ENCODE results near the gene ABTB2. TPM values are rescaled to one million over a fixed set of nuclear protein-coding genes. Genes with fewer than 3 reads are reported as not detected.

ABTB2 gene
- polyA plus RNA-seq, 1 of the 3 experiments (the other 2 are of a cell fraction): 7.8 TPM

DNA sequence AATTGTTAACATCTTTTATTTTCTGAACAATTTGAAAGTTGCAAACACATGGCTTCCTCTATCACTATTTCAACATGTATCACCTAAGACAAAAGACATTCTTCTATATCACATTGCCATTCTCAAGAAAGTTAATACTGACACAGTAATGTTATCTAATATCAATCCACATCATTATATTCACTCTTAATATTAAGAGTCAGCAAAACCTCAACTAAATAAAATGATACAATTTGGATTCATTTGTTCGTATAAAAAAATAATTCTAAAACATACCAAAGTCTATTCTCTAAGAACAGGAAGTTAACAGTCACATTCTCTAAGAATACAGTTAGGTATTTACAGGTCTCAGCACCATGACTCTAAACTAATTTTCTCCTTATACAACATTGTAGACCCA, 52.0 kb downstream of the ABTB2 start:
- 84% methylated on average over 1 of the region's 1 CpG for WGBS (ENCODE audit: low lambda C conversion rate)
- Histone ChIP-seq H3K27ac (ENCODE audit: low read depth in 2 of 2, low read length in 1 of 2) (no peak overlapping the region), H3K36me3 (replicated peaks in 1 of 2; ENCODE audit: control insufficient read depth in 1 of 2, insufficient read depth in 2 of 2, low read length in 1 of 2) (no peaks in the 10 kb centered on the region), H3K4me2 (no peak overlapping the region), H3K9ac (no peak overlapping the region), H4K20me1 (ENCODE audit: insufficient read depth) (no peaks in the 10 kb centered on the region), H3K4me3 (ENCODE audit: low read depth in 2 of 2, low read length in 1 of 2) (no peak overlapping the region), H3K9me2 (no peaks in the 10 kb centered on the region), H2AFZ (ENCODE audit: low read depth) (no peak overlapping the region), H3K4me1 (ENCODE audit: control insufficient read depth in 1 of 2, insufficient read depth in 2 of 2, low read depth in 1 of 2, low read length in 1 of 2) (peaks cover 26 to 40% of the 10 kb centered on the region in 2 experiments), H3K79me2 (ENCODE audit: insufficient read depth) (no peaks in the 10 kb centered on the region), H3F3A (replicated peaks; ENCODE audit: insufficient read depth) (peaks cover 22% of the 10 kb centered on the region), H3K27me3 (ENCODE audit: insufficient read depth) (no peaks in the 10 kb centered on the region), H3K9me3 (no peaks in the 10 kb centered on the region)
- POLR2A ChIA-PET: no interaction called here
- CTCF ChIA-PET: no interaction called here
- DNase-seq: no peak
- TF ChIP-seq, protein P1, sequence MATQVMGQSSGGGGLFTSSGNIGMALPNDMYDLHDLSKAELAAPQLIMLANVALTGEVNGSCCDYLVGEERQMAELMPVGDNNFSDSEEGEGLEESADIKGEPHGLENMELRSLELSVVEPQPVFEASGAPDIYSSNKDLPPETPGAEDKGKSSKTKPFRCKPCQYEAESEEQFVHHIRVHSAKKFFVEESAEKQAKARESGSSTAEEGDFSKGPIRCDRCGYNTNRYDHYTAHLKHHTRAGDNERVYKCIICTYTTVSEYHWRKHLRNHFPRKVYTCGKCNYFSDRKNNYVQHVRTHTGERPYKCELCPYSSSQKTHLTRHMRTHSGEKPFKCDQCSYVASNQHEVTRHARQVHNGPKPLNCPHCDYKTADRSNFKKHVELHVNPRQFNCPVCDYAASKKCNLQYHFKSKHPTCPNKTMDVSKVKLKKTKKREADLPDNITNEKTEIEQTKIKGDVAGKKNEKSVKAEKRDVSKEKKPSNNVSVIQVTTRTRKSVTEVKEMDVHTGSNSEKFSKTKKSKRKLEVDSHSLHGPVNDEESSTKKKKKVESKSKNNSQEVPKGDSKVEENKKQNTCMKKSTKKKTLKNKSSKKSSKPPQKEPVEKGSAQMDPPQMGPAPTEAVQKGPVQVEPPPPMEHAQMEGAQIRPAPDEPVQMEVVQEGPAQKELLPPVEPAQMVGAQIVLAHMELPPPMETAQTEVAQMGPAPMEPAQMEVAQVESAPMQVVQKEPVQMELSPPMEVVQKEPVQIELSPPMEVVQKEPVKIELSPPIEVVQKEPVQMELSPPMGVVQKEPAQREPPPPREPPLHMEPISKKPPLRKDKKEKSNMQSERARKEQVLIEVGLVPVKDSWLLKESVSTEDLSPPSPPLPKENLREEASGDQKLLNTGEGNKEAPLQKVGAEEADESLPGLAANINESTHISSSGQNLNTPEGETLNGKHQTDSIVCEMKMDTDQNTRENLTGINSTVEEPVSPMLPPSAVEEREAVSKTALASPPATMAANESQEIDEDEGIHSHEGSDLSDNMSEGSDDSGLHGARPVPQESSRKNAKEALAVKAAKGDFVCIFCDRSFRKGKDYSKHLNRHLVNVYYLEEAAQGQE (IDR thresholded peaks at IDR 0.05; ENCODE audit: low read depth, low read length): no peak
- TF ChIP-seq, protein P2, sequence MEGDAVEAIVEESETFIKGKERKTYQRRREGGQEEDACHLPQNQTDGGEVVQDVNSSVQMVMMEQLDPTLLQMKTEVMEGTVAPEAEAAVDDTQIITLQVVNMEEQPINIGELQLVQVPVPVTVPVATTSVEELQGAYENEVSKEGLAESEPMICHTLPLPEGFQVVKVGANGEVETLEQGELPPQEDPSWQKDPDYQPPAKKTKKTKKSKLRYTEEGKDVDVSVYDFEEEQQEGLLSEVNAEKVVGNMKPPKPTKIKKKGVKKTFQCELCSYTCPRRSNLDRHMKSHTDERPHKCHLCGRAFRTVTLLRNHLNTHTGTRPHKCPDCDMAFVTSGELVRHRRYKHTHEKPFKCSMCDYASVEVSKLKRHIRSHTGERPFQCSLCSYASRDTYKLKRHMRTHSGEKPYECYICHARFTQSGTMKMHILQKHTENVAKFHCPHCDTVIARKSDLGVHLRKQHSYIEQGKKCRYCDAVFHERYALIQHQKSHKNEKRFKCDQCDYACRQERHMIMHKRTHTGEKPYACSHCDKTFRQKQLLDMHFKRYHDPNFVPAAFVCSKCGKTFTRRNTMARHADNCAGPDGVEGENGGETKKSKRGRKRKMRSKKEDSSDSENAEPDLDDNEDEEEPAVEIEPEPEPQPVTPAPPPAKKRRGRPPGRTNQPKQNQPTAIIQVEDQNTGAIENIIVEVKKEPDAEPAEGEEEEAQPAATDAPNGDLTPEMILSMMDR (IDR thresholded peaks at IDR 0.05): no peak
- no peak for TF ChIP-seq NRF1 (IDR thresholded peaks at IDR 0.05; ENCODE audit: low read depth, low read length)
- TF ChIP-seq, protein P3, sequence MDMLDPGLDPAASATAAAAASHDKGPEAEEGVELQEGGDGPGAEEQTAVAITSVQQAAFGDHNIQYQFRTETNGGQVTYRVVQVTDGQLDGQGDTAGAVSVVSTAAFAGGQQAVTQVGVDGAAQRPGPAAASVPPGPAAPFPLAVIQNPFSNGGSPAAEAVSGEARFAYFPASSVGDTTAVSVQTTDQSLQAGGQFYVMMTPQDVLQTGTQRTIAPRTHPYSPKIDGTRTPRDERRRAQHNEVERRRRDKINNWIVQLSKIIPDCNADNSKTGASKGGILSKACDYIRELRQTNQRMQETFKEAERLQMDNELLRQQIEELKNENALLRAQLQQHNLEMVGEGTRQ (IDR thresholded peaks at IDR 0.05; ENCODE audit: borderline replicate concordance, low read depth, low read length): no peak
- no peak for TF ChIP-seq FOXM1 (IDR thresholded peaks at IDR 0.05; ENCODE audit: low read depth)
- no peak for TF ChIP-seq FOSL2 (IDR thresholded peaks at IDR 0.05; ENCODE audit: borderline replicate concordance, low read depth)

DNA sequence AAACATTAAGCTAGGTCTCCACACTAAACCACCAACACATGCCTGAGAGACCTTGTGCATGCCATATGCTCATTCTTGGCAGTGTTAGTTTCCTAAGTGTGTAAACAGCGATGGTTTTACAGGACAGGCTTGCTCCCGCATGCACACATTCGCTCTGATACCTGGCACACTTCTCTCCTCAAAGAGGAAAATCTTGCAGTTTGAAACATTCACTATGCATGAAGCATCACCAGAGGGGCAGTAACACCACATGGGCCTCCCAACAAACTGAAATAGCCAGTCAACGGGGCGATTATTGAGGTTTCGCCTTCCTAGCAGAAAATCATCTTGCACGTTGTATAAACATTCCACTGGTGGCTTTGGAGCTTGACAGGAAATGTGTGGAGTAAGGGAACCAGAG, 52.6 kb downstream of the ABTB2 start:
- Histone ChIP-seq H3K9me2 (no peaks in the 10 kb centered on the region), H3K36me3 (replicated peaks in 1 of 2; ENCODE audit: control insufficient read depth in 1 of 2, insufficient read depth in 2 of 2, low read length in 1 of 2) (no peaks in the 10 kb centered on the region), H3K9ac (no peak overlapping the region), H3K27ac (ENCODE audit: low read depth in 2 of 2, low read length in 1 of 2) (no peak overlapping the region), H3K27me3 (ENCODE audit: insufficient read depth) (no peaks in the 10 kb centered on the region), H4K20me1 (ENCODE audit: insufficient read depth) (no peaks in the 10 kb centered on the region), H3K9me3 (no peaks in the 10 kb centered on the region), H3K79me2 (ENCODE audit: insufficient read depth) (no peaks in the 10 kb centered on the region), H3K4me2 (no peak overlapping the region), H3K4me1 (ENCODE audit: control insufficient read depth in 1 of 2, insufficient read depth in 2 of 2, low read depth in 1 of 2, low read length in 1 of 2) (peaks cover 29 to 45% of the 10 kb centered on the region in 2 experiments), H3F3A (replicated peaks; ENCODE audit: insufficient read depth) (peaks cover 22% of the 10 kb centered on the region), H2AFZ (ENCODE audit: low read depth) (no peak overlapping the region), H3K4me3 (ENCODE audit: low read depth in 2 of 2, low read length in 1 of 2) (no peak overlapping the region)
- WGBS (ENCODE audit: low lambda C conversion rate): 96% methylated on average over 7 of the region's 7 CpGs
- DNase-seq: no peak
- POLR2A ChIA-PET: no interaction called here
- CTCF ChIA-PET: no interaction called here
- TF ChIP-seq RCOR1 (IDR thresholded peaks at IDR 0.05; ENCODE audit: low read length) (no peak), TCF12 (IDR thresholded peaks at IDR 0.05) (no peak), POLR2AphosphoS5 (IDR thresholded peaks at IDR 0.05; ENCODE audit: low read depth, low read length) (no peak), RFX5 (IDR thresholded peaks at IDR 0.05; ENCODE audit: low read length) (no peak), FOXM1 (IDR thresholded peaks at IDR 0.05; ENCODE audit: low read depth) (no peak), ELF1 (IDR thresholded peaks at IDR 0.05) (no peak)
- TF ChIP-seq, protein P4, sequence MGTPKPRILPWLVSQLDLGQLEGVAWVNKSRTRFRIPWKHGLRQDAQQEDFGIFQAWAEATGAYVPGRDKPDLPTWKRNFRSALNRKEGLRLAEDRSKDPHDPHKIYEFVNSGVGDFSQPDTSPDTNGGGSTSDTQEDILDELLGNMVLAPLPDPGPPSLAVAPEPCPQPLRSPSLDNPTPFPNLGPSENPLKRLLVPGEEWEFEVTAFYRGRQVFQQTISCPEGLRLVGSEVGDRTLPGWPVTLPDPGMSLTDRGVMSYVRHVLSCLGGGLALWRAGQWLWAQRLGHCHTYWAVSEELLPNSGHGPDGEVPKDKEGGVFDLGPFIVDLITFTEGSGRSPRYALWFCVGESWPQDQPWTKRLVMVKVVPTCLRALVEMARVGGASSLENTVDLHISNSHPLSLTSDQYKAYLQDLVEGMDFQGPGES (IDR thresholded peaks at IDR 0.05; ENCODE audit: low read depth, low read length): no peak
- TF ChIP-seq, protein P3 (IDR thresholded peaks at IDR 0.05; ENCODE audit: borderline replicate concordance, low read depth, low read length): no peak
- TF ChIP-seq, protein P5, sequence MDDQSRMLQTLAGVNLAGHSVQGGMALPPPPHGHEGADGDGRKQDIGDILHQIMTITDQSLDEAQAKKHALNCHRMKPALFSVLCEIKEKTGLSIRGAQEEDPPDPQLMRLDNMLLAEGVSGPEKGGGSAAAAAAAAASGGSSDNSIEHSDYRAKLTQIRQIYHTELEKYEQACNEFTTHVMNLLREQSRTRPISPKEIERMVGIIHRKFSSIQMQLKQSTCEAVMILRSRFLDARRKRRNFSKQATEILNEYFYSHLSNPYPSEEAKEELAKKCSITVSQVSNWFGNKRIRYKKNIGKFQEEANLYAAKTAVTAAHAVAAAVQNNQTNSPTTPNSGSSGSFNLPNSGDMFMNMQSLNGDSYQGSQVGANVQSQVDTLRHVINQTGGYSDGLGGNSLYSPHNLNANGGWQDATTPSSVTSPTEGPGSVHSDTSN (IDR thresholded peaks at IDR 0.05): no peak
- TF ChIP-seq, protein P6, sequence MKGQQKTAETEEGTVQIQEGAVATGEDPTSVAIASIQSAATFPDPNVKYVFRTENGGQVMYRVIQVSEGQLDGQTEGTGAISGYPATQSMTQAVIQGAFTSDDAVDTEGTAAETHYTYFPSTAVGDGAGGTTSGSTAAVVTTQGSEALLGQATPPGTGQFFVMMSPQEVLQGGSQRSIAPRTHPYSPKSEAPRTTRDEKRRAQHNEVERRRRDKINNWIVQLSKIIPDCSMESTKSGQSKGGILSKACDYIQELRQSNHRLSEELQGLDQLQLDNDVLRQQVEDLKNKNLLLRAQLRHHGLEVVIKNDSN (IDR thresholded peaks at IDR 0.05; ENCODE audit: borderline replicate concordance, low read depth): no peak

Measured in SK-N-SH (cell line).